CD4-positive, alpha-beta T cell treated with Interleukin-2 at 100 ng/mL for 4 hours (primary cell): ENCODE results near the gene TSPAN12.
"Not testable (repeated sequence)": the region's sequence is repeated elsewhere in the genome, so short reads cannot be mapped to it uniquely, and the experiment has no call there.

ENCODE experiments used
- DNase-seq: peaks from one replicate; pipeline ENCODE4 v3.0.0-alpha.2; 2020; ENCODE audit warnings: low spot score

The TSPAN12 gene

GRCh38 chr7:120857588-120858573, at the start of gene TSPAN12:
TSS of gene TSPAN12 (minus strand) at chr7:120858144. CDS start at chr7:120856763, 1,381 bp downstream.
- peak; percentile 16 for DNase-seq

- no peak for DNase-seq
Observed at GRCh38 chr7:120898715-120899499, 41.0 kb upstream of the TSPAN12 start.

- not testable (repeated sequence) for DNase-seq
Observed at GRCh38 chr7:120895253-120895652, 37.3 kb upstream of the TSPAN12 start.

- DNase-seq: not testable (repeated sequence)
Observed at GRCh38 chr7:120885602-120886001, 27.7 kb upstream of the TSPAN12 start.

GRCh38 chr7:120877701-120878100, 19.8 kb upstream of the TSPAN12 start:
- DNase-seq: no peak

- DNase-seq: no peak
Observed at GRCh38 chr7:120876922-120877321, 19.0 kb upstream of the TSPAN12 start.

GRCh38 chr7:120874722-120875121, 16.8 kb upstream of the TSPAN12 start:
- DNase-seq: no peak

GRCh38 chr7:120874016-120874415, 16.1 kb upstream of the TSPAN12 start:
- no peak for DNase-seq

GRCh38 chr7:120873401-120873800, 15.5 kb upstream of the TSPAN12 start:
- no peak for DNase-seq

GRCh38 chr7:120869700-120870099, 11.8 kb upstream of the TSPAN12 start:
- DNase-seq: no peak

GRCh38 chr7:120867932-120868331, 10.0 kb upstream of the TSPAN12 start:
- no peak for DNase-seq

GRCh38 chr7:120865191-120865981, 7.4 kb upstream of the TSPAN12 start:
- no peak for DNase-seq

- DNase-seq: no peak
Observed at GRCh38 chr7:120864141-120864900, 6.4 kb upstream of the TSPAN12 start.

- no peak for DNase-seq
Observed at GRCh38 chr7:120862987-120863590, 5.1 kb upstream of the TSPAN12 start.

GRCh38 chr7:120860156-120860555, 2.2 kb upstream of the TSPAN12 start:
- no peak for DNase-seq

- no peak for DNase-seq
Observed at GRCh38 chr7:120859459-120859858, 1.5 kb upstream of the TSPAN12 start.

GRCh38 chr7:120856621-120857352, 1.2 kb downstream of the TSPAN12 start:
- no peak for DNase-seq

GRCh38 chr7:120856198-120856597, 1.7 kb downstream of the TSPAN12 start:
- DNase-seq: no peak

GRCh38 chr7:120852700-120853099, 5.2 kb downstream of the TSPAN12 start:
- no peak for DNase-seq

- no peak for DNase-seq
Observed at GRCh38 chr7:120843109-120843508, 14.8 kb downstream of the TSPAN12 start.
